ENCODE data around the gene DAAM2. TPM values are rescaled to one million over a fixed set of nuclear protein-coding genes. Genes with fewer than 3 reads are reported as not detected.

Gene DAAM2
- polyA plus RNA-seq, 4 donors, result 0.89 to 12.9 (median 7.6) TPM

- no peaks in the 10 kb centered on the region for H3K9me3 ChIP-seq (ENCODE audit: control insufficient read depth in 2 of 2, insufficient read depth in 1 of 2, low read depth in 1 of 2, low read length in 1 of 2)
- H3K4me1 ChIP-seq (ENCODE audit: control insufficient read depth in 3 of 3, insufficient read depth in 2 of 3, low read depth in 1 of 3, low read length in 2 of 3), result peaks cover 7 to 16% (median 13%) of the 10 kb centered on the region in 3 donors
- H3K27me3 ChIP-seq (ENCODE audit: control insufficient read depth in 3 of 3, insufficient read depth in 3 of 3, low read length in 3 of 3), result no peaks in the 10 kb centered on the region
- FAIRE-seq, result no peak
- 56 to 67% (median 67%) methylated on average over 1 of the region's 1 CpG for WGBS, 3 donors
- peak overlapping the region in 1 of 3 donors; percentile 92 for H3K4me3 ChIP-seq (ENCODE audit: low read depth in 1 of 3, low read length in 3 of 3)
- H3K36me3 ChIP-seq (ENCODE audit: control insufficient read depth in 3 of 3, insufficient read depth in 2 of 3, low read depth in 1 of 3, low read length in 3 of 3), result peaks cover 0 to 5% (median 0%) of the 10 kb centered on the region in 3 donors
- no peak for DNase-seq
- peak overlapping the region in 1 of 3 donors; percentile 22 for H3K27ac ChIP-seq (ENCODE audit: low read depth in 1 of 3, low read length in 2 of 3)
Observed at GRCh38 chr6:39931607-39932006, 139.4 kb downstream of the DAAM2 start.

- Histone ChIP-seq H3K9me3 (ENCODE audit: control insufficient read depth in 2 of 2, insufficient read depth in 1 of 2, low read depth in 1 of 2, low read length in 1 of 2) (no peaks in the 10 kb centered on the region), H3K27ac (ENCODE audit: low read depth in 1 of 3, low read length in 2 of 3) (peak overlapping the region in 1 of 3 donors; percentile 6), H3K4me3 (ENCODE audit: low read depth in 1 of 3, low read length in 3 of 3) (peak overlapping the region in 1 of 3 donors; percentile 92), H3K4me1 (ENCODE audit: control insufficient read depth in 3 of 3, insufficient read depth in 2 of 3, low read depth in 1 of 3, low read length in 2 of 3) (peaks cover 7 to 13% (median 12%) of the 10 kb centered on the region in 3 donors), H3K36me3 (ENCODE audit: control insufficient read depth in 3 of 3, insufficient read depth in 2 of 3, low read depth in 1 of 3, low read length in 3 of 3) (peaks cover 0 to 5% (median 0%) of the 10 kb centered on the region in 3 donors), H3K27me3 (ENCODE audit: control insufficient read depth in 3 of 3, insufficient read depth in 3 of 3, low read length in 3 of 3) (no peaks in the 10 kb centered on the region)
- 84 to 92% (median 88%) methylated on average over 8 of the region's 8 CpGs for WGBS, 3 donors
- DNase-seq, result no peak
- FAIRE-seq, result no peak
Observed at GRCh38 chr6:39932386-39932910, 140.3 kb downstream of the DAAM2 start.

GRCh38 chr6:39933669-39934130, 141.5 kb downstream of the DAAM2 start:
- H3K4me3 ChIP-seq (ENCODE audit: low read depth in 1 of 3, low read length in 3 of 3), result peak overlapping the region; percentile 58 to 92 (median 65)
- peak overlapping the region in 2 of 3 donors; percentile 62 to 81 for H3K27ac ChIP-seq (ENCODE audit: low read depth in 1 of 3, low read length in 2 of 3)
- H3K27me3 ChIP-seq (ENCODE audit: control insufficient read depth in 3 of 3, insufficient read depth in 3 of 3, low read length in 3 of 3), result no peaks in the 10 kb centered on the region
- WGBS, 3 donors, result 7 to 20% (median 14%) methylated on average over 9 of the region's 9 CpGs
- DNase-seq (no peak), FAIRE-seq (no peak)
- H3K4me1 ChIP-seq (ENCODE audit: control insufficient read depth in 3 of 3, insufficient read depth in 2 of 3, low read depth in 1 of 3, low read length in 2 of 3), result peaks cover 7 to 13% (median 12%) of the 10 kb centered on the region in 3 donors
- H3K9me3 ChIP-seq (ENCODE audit: control insufficient read depth in 2 of 2, insufficient read depth in 1 of 2, low read depth in 1 of 2, low read length in 1 of 2), result no peaks in the 10 kb centered on the region
- H3K36me3 ChIP-seq (ENCODE audit: control insufficient read depth in 3 of 3, insufficient read depth in 2 of 3, low read depth in 1 of 3, low read length in 3 of 3), result peaks cover 0 to 5% (median 0%) of the 10 kb centered on the region in 3 donors

GRCh38 chr6:39934131-39934757, 142.1 kb downstream of the DAAM2 start, which contains the start of gene MOCS1:
Gene MOCS1 (minus strand): TSS chr6:39934462. CDS start chr6:39934417, 45 bp downstream.
- Histone ChIP-seq H3K36me3 (ENCODE audit: control insufficient read depth in 3 of 3, insufficient read depth in 2 of 3, low read depth in 1 of 3, low read length in 3 of 3) (peaks cover 0 to 4% (median 0%) of the 10 kb centered on the region in 3 donors), H3K27me3 (ENCODE audit: control insufficient read depth in 3 of 3, insufficient read depth in 3 of 3, low read length in 3 of 3) (no peaks in the 10 kb centered on the region), H3K27ac (ENCODE audit: low read depth in 1 of 3, low read length in 2 of 3) (peak within 1 kb of the TSS in 2 of 3 donors; percentile 62 to 81), H3K4me1 (ENCODE audit: control insufficient read depth in 3 of 3, insufficient read depth in 2 of 3, low read depth in 1 of 3, low read length in 2 of 3) (peaks cover 7 to 13% (median 11%) of the 10 kb centered on the region in 3 donors), H3K9me3 (ENCODE audit: control insufficient read depth in 2 of 2, insufficient read depth in 1 of 2, low read depth in 1 of 2, low read length in 1 of 2) (no peaks in the 10 kb centered on the region), H3K4me3 (ENCODE audit: low read depth in 1 of 3, low read length in 3 of 3) (peak within 1 kb of the TSS; percentile 58 to 92 (median 65))
- 1 to 3% (median 2%) methylated on average over 39 to 46 of the region's 46 CpGs for WGBS, 3 donors
- no peak for FAIRE-seq
- peak; percentile 77 to 83 for DNase-seq

- peaks cover 0 to 3% (median 0%) of the 10 kb centered on the region in 3 donors for H3K36me3 ChIP-seq (ENCODE audit: control insufficient read depth in 3 of 3, insufficient read depth in 2 of 3, low read depth in 1 of 3, low read length in 3 of 3)
- no peak overlapping the region for H3K27ac ChIP-seq (ENCODE audit: low read depth in 1 of 3, low read length in 2 of 3)
- FAIRE-seq (no peak), DNase-seq (no peak)
- H3K9me3 ChIP-seq (ENCODE audit: control insufficient read depth in 2 of 2, insufficient read depth in 1 of 2, low read depth in 1 of 2, low read length in 1 of 2), result no peaks in the 10 kb centered on the region
- H3K4me3 ChIP-seq (ENCODE audit: low read depth in 1 of 3, low read length in 3 of 3), result no peak overlapping the region
- no peaks in the 10 kb centered on the region for H3K27me3 ChIP-seq (ENCODE audit: control insufficient read depth in 3 of 3, insufficient read depth in 3 of 3, low read length in 3 of 3)
- WGBS, 3 donors, result 78 to 95% (median 90%) methylated on average over 2 of the region's 2 CpGs
- H3K4me1 ChIP-seq (ENCODE audit: control insufficient read depth in 3 of 3, insufficient read depth in 2 of 3, low read depth in 1 of 3, low read length in 2 of 3), result peaks cover 7 to 13% (median 10%) of the 10 kb centered on the region in 3 donors
Observed at GRCh38 chr6:39935241-39935640, 143.1 kb downstream of the DAAM2 start.

- WGBS, 3 donors, result 94 to 96% (median 95%) methylated on average over 1 of the region's 1 CpG
- FAIRE-seq, result no peak
Observed at GRCh38 chr6:39936857-39937256, 144.7 kb downstream of the DAAM2 start.

GRCh38 chr6:39937686-39938333, 145.6 kb downstream of the DAAM2 start:
- Histone ChIP-seq H3K9me3 (ENCODE audit: control insufficient read depth in 2 of 2, insufficient read depth in 1 of 2, low read depth in 1 of 2, low read length in 1 of 2) (no peaks in the 10 kb centered on the region), H3K4me1 (ENCODE audit: control insufficient read depth in 3 of 3, insufficient read depth in 2 of 3, low read depth in 1 of 3, low read length in 2 of 3) (peaks cover 0 to 12% (median under 1%) of the 10 kb centered on the region in 3 donors), H3K27ac (ENCODE audit: low read depth in 1 of 3, low read length in 2 of 3) (no peak overlapping the region), H3K4me3 (ENCODE audit: low read depth in 1 of 3, low read length in 3 of 3) (no peak overlapping the region), H3K36me3 (ENCODE audit: control insufficient read depth in 3 of 3, insufficient read depth in 2 of 3, low read depth in 1 of 3, low read length in 3 of 3) (no peaks in the 10 kb centered on the region), H3K27me3 (ENCODE audit: control insufficient read depth in 3 of 3, insufficient read depth in 3 of 3, low read length in 3 of 3) (no peaks in the 10 kb centered on the region)
- 32 to 64% (median 38%) methylated on average over 3 of the region's 3 CpGs for WGBS, 3 donors
- FAIRE-seq, result no peak
- peak in 1 of 2 donors; percentile 59 for DNase-seq

More at GRCh38 chr6:39936857-39937256, 144.7 kb downstream of the DAAM2 start:
- Histone ChIP-seq H3K27me3 (ENCODE audit: control insufficient read depth in 3 of 3, insufficient read depth in 3 of 3, low read length in 3 of 3) (no peaks in the 10 kb centered on the region), H3K27ac (ENCODE audit: low read depth in 1 of 3, low read length in 2 of 3) (no peak overlapping the region), H3K4me3 (ENCODE audit: low read depth in 1 of 3, low read length in 3 of 3) (no peak overlapping the region), H3K36me3 (ENCODE audit: control insufficient read depth in 3 of 3, insufficient read depth in 2 of 3, low read depth in 1 of 3, low read length in 3 of 3) (peaks cover 0 to 3% (median 0%) of the 10 kb centered on the region in 3 donors), H3K4me1 (ENCODE audit: control insufficient read depth in 3 of 3, insufficient read depth in 2 of 3, low read depth in 1 of 3, low read length in 2 of 3) (peaks cover 0 to 13% (median under 1%) of the 10 kb centered on the region in 3 donors), H3K9me3 (ENCODE audit: control insufficient read depth in 2 of 2, insufficient read depth in 1 of 2, low read depth in 1 of 2, low read length in 1 of 2) (no peaks in the 10 kb centered on the region)
- DNase-seq, result no peak
